Measurements from ENCODE around the gene AGPAT1.

Gene AGPAT1

DNA sequence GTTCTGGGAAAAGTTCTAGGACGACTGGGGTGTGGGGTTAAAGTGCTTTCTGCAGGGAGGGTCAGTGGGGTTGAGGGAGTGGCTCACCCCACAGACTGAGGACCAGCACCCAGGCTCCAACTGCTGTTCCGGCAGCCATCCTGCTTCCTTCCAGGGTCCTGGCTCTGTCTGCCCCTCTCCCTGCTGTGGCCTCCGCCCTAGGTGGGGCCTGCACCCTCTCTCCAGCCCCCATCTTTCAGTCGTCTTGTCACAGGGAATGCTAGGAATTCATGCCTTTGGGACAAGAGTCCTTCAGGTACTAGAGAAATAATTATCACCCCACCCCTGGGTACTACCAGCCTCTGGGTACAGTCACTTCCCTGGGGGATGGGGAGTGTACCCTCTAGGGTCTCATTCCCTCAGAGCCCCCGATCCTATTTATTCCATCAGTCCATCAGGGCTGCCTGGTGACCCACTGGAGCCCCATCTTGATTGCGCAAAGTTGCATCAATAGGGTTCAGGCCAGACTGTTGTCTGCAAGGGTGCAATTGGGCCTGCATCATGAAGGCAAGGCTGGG lies 8.3 kb upstream of the AGPAT1 start, which contains the start of gene AGER:
AGER (minus strand) TSS at position 170 of the 557 bp plus-strand sequence; CDS start at position 139, 31 bp downstream.
- TF ChIP-seq, protein P1, sequence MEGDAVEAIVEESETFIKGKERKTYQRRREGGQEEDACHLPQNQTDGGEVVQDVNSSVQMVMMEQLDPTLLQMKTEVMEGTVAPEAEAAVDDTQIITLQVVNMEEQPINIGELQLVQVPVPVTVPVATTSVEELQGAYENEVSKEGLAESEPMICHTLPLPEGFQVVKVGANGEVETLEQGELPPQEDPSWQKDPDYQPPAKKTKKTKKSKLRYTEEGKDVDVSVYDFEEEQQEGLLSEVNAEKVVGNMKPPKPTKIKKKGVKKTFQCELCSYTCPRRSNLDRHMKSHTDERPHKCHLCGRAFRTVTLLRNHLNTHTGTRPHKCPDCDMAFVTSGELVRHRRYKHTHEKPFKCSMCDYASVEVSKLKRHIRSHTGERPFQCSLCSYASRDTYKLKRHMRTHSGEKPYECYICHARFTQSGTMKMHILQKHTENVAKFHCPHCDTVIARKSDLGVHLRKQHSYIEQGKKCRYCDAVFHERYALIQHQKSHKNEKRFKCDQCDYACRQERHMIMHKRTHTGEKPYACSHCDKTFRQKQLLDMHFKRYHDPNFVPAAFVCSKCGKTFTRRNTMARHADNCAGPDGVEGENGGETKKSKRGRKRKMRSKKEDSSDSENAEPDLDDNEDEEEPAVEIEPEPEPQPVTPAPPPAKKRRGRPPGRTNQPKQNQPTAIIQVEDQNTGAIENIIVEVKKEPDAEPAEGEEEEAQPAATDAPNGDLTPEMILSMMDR (IDR thresholded peaks at IDR 0.05; ENCODE audit: extremely low read depth, insufficient read depth, missing control alignments), result no peak
- DNase-seq (ENCODE audit: low spot score), result no peak
- in situ Hi-C loops (cut with MboI; ENCODE audit: low pct_unique_long_range_greater_than_20kb, low sequenced_read_pairs, unreplicated experiment), result no loop called here

DNA sequence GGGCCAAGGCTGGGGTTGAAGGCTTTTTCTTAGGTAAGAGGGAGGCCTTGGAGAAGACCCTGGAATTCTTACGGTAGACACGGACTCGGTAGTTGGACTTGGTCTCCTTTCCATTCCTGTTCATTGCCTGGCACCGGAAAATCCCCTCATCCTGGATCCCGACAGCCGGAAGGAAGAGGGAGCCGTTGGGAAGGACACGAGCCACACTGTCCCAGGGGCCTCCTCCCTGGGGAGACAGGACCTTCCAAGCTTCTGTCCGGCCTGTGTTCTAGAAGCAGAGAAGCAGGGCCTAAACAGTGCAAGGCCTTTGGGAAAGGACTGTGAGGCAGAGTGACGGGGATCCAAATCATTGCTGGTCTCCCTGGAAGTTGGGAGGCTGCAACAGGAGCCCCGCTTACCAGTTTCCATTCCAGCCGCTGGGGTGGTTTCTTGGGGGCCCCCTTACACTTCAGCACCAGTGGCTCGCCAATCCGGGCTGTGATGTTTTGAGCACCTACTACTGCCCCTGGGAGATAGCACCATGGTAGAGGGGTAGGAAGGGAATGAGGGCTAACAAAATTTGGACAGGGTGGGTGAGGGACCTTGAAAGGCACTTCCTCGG lies 7.7 kb upstream of the AGPAT1 start:
- no peak for DNase-seq (ENCODE audit: low spot score)
- TF ChIP-seq, protein P1 (IDR thresholded peaks at IDR 0.05; ENCODE audit: extremely low read depth, insufficient read depth, missing control alignments), result no peak
- in situ Hi-C loops (cut with MboI; ENCODE audit: low pct_unique_long_range_greater_than_20kb, low sequenced_read_pairs, unreplicated experiment), result no loop called here

DNA sequence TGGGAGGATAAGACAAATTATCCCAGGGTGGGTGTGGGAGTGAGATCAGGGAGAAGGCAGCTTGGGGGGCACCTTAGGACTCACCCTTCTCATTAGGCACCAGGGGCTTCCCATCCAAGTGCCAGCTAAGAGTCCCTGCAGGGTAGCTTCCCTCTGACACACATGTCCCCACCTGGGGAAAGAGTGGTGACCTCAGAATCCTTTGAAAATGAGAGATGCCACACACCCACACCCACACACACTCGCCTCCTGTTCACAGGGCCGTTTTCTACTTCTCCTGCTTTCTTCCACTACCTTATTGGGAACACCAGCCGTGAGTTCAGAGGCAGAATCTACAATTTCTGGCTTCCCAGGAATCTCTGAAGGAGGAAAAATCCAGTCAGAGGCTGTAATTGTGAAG lies 7.1 kb upstream of the AGPAT1 start:
- DNase-seq (ENCODE audit: low spot score), result no peak
- TF ChIP-seq, protein P1 (IDR thresholded peaks at IDR 0.05; ENCODE audit: extremely low read depth, insufficient read depth, missing control alignments), result no peak
- in situ Hi-C loops (cut with MboI; ENCODE audit: low pct_unique_long_range_greater_than_20kb, low sequenced_read_pairs, unreplicated experiment), result no loop called here

DNA sequence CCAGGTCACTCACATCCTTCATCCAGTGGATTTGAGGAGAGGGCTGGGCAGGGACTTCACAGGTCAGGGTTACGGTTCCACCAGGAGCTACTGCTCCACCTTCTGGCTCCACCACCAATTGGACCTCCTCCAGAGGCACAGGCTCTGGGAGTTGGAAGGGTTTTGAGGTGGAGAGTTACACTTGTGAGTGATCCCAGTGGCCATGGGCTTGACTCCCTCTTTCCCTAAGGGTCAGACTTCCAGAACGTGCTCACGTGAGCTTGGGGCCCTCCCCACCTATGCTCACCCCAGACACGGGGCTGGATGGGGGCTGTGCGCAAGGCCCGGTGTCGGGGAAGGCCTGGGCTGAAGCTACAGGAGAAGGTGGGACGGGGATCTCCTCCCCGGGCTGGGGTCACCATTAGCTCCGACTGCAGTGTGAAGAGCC lies 6.7 kb upstream of the AGPAT1 start:
- DNase-seq (ENCODE audit: low spot score), result no peak
- in situ Hi-C loops (cut with MboI; ENCODE audit: low pct_unique_long_range_greater_than_20kb, low sequenced_read_pairs, unreplicated experiment), result no loop called here
- TF ChIP-seq, protein P1 (IDR thresholded peaks at IDR 0.05; ENCODE audit: extremely low read depth, insufficient read depth, missing control alignments), result no peak

DNA sequence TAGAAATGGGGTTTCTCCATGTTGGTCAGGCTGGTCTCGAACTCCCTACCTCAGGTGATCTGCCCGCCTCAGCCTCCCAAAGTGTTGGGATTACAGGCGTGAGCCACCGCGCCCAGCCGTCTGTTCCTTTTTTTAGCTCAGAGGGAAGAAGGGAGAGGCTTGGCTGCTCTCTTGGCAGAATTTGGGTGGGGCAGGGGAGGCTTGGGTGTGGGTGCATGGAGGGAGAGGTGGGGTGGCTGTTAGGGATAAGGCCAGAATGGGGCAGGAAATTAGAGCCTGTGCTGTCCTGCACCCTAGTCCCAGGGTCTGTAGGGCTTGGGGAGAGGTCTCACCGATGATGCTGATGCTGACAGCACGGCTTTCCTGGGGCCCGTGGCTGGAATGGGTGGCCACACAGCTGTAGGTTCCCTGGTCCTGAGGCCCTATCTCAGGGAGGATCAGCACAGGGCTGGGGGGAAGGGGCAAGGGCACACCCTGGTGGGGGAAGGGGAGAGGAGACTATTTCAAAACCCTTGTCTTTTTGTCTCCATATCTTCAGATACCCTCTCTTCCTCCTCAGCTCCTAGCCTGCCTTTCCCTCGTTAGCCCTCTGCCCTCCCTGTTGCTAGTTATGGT lies 6.1 kb upstream of the AGPAT1 start:
- TF ChIP-seq, protein P1 (IDR thresholded peaks at IDR 0.05; ENCODE audit: extremely low read depth, insufficient read depth, missing control alignments), result no peak
- no peak for DNase-seq (ENCODE audit: low spot score)
- in situ Hi-C loops (cut with MboI; ENCODE audit: low pct_unique_long_range_greater_than_20kb, low sequenced_read_pairs, unreplicated experiment), result no loop called here

DNA sequence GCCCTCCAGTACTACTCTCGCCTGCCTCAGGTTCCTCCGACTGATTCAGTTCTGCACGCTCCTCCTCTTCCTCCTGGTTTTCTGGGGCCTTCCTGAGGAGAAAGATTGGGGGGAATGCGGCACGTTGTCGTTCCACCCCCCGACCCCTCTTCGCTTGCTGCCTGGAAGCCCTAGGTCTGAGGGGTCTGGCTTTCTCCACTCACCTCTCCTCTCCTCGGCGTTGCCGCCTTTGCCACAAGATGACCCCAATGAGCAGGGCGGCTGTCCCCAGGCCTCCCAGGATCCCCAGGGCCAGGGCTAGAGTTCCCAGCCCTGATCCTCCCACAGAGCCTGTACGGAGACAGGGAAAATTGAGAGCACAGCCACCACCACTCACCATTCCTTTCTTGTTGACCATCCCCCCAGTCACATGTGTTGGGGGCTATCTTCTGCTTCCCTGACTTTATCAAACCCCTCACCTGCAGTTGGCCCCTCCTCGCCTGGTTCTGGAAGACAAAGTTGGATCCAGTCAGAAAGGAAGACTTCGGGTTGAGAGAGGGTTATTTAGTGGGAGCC lies 5.3 kb upstream of the AGPAT1 start:
- TF ChIP-seq, protein P1 (IDR thresholded peaks at IDR 0.05; ENCODE audit: extremely low read depth, insufficient read depth, missing control alignments), result no peak
- in situ Hi-C loops (cut with MboI; ENCODE audit: low pct_unique_long_range_greater_than_20kb, low sequenced_read_pairs, unreplicated experiment), result no loop called here
- DNase-seq (ENCODE audit: low spot score), result no peak
